ENCODE results near the gene PTPRK. TPM values are rescaled to one million over a fixed set of nuclear protein-coding genes. Genes with fewer than 3 reads are reported as not detected.
"Not testable (repeated sequence)": the region's sequence is repeated elsewhere in the genome, so short reads cannot be mapped to it uniquely, and the experiment has no call there.

The PTPRK gene
- total RNA-seq, 2 donors from 2014 or later, result 7.6 to 12.3 TPM

- Mint-ChIP-seq H3K9me3 (peaks cover 9% of the 10 kb centered on the region), H3K4me3 (peak overlapping the region; percentile 80), H3K4me1 (peaks cover 43% of the 10 kb centered on the region), H3K27me3 (no peaks in the 10 kb centered on the region), H3K36me3 (ENCODE audit: low read depth) (peaks cover 7% of the 10 kb centered on the region), H3K27ac (peak overlapping the region; percentile 83)
- peak; percentile 88 for ATAC-seq (replicated peaks)
Observed at GRCh38 chr6:127933852-127934840, 586.3 kb downstream of the PTPRK start.

- H3K9me3 Mint-ChIP-seq, result peaks cover 15% of the 10 kb centered on the region
- no peaks in the 10 kb centered on the region for H3K27me3 Mint-ChIP-seq
- peak overlapping the region; percentile 83 for H3K27ac Mint-ChIP-seq
- peak overlapping the region; percentile 80 for H3K4me3 Mint-ChIP-seq
- no peaks in the 10 kb centered on the region for H3K36me3 Mint-ChIP-seq (ENCODE audit: low read depth)
- ATAC-seq (replicated peaks), result no peak
- H3K4me1 Mint-ChIP-seq, result peaks cover 37% of the 10 kb centered on the region
Observed at GRCh38 chr6:127933137-127933536, 587.3 kb downstream of the PTPRK start.

GRCh38 chr6:127932708-127933107 is 587.7 kb downstream of the PTPRK start:
- Mint-ChIP-seq H3K36me3 (ENCODE audit: low read depth) (no peaks in the 10 kb centered on the region), H3K27me3 (no peaks in the 10 kb centered on the region), H3K4me3 (peak overlapping the region; percentile 80), H3K9me3 (peaks cover 15% of the 10 kb centered on the region), H3K4me1 (peaks cover 34% of the 10 kb centered on the region), H3K27ac (peak overlapping the region; percentile 83)
- no peak for ATAC-seq (replicated peaks)

DNA sequence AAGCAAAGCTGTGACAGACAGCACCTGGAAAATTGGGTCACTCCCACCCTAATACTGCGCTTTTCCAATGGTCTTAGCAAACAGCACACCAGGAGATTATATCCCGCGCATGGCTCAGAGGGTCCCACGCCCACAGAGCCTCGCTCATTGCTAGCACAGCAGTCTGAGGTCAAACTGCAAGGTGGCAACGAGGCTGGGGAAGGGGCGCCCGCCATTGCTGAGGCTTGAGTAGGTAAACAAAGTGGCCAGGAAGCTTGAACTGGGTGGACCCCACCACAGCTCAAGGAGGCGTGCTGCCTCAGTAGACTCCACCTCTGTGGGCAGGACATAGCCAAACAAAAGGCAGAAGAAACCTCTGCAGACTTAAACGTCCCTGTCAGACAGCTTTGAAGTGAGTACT is 594.0 kb downstream of the PTPRK start:
- ATAC-seq (replicated peaks); H3K27me3 Mint-ChIP-seq; H3K36me3 Mint-ChIP-seq (ENCODE audit: low read depth); H3K4me3 Mint-ChIP-seq; H3K27ac Mint-ChIP-seq: not testable (repeated sequence)
- Mint-ChIP-seq H3K9me3 (peaks cover 12% of the 10 kb centered on the region), H3K4me1 (peaks cover 38% of the 10 kb centered on the region)

DNA sequence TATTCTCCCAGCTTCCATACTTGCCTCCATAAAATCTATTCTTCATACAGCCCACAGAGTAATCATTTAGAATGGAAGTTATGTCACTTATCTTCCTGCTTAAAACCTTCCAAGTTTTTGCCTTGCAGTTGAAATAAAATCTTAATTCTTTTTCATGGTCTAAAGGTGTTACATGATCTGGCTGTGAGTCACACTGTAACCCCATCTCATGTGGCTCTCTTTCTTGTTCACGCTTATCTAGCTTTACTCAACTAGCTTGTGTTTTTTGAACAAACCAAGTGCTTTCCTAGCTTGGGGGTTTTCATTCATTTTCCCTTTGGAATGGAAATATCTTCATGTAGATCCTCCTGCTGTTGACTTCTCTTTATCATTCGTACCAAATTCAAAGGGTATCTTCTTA is 596.0 kb downstream of the PTPRK start:
- ATAC-seq (replicated peaks), result peak; percentile 88
- peak overlapping the region; percentile 22 for H3K4me3 Mint-ChIP-seq
- no peak overlapping the region for H3K27ac Mint-ChIP-seq
- H3K9me3 Mint-ChIP-seq, result peaks cover 12% of the 10 kb centered on the region
- H3K36me3 Mint-ChIP-seq (ENCODE audit: low read depth), result no peaks in the 10 kb centered on the region
- no peaks in the 10 kb centered on the region for H3K27me3 Mint-ChIP-seq
- peaks cover 45% of the 10 kb centered on the region for H3K4me1 Mint-ChIP-seq

DNA sequence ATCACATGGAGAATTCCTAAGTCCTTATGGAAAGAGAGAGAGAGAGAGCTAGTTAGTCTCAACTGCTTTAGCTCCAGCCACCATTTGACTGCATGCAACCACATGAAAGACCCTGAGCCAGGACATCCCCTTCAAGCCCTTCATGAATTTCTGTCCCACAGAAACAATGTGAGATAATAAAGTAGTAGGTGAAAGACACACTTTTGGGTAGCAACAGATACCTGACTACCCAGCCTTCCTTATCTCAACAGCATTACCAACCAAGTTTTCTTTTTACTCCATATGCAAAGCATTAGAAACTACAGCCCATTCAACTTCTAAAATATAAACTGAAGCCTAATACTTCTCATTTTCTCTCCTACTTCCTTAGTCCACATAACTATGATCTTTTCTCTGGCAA is 596.4 kb downstream of the PTPRK start:
- Mint-ChIP-seq H3K4me3 (peak overlapping the region; percentile 22), H3K9me3 (peaks cover 11% of the 10 kb centered on the region), H3K4me1 (peaks cover 49% of the 10 kb centered on the region), H3K27ac (no peak overlapping the region), H3K36me3 (ENCODE audit: low read depth) (no peaks in the 10 kb centered on the region), H3K27me3 (no peaks in the 10 kb centered on the region)
- ATAC-seq (replicated peaks), result peak; percentile 49

DNA sequence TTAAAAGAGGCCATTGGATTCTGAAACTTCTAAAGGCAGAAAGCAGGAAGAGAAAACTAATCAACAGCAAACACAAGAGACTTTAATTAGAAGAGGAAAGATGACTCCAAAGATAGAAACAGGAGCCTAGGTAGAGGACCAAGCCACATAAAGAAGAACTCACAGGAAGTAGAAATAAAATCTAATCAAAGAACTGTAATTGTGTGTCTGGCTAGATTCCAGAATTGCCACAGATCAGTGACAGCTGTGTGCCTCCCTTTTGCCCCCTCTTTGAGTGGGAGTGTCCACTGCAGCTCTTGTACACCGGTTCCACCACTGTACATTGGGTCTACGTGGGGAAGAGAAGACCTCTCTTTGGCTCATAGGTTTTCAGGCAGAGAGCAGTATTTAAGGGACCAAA is 597.3 kb downstream of the PTPRK start:
- Mint-ChIP-seq H3K27me3 (no peaks in the 10 kb centered on the region), H3K4me1 (peaks cover 48% of the 10 kb centered on the region), H3K27ac (peak overlapping the region; percentile 6), H3K9me3 (peaks cover 5% of the 10 kb centered on the region), H3K36me3 (ENCODE audit: low read depth) (no peaks in the 10 kb centered on the region), H3K4me3 (peak overlapping the region; percentile 60)
- ATAC-seq (replicated peaks), result no peak

DNA sequence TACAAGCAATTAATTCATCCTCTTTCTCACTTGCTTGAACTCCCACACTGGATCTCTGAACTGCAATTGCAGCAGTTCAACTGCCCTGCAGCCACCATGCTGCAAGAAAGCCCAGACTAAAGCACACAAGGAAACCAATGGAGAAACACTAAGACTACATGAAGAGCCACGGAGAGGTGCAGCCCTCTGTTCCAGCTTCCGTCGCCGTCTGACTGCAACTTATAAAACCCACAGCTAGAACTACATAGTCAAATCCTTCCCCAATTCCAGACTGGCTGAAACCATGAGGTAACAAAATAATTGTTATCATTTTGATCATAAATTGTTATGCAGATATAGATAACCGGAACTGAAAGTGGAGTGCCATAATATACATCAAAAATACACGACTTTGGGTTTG is 598.4 kb downstream of the PTPRK start:
- Mint-ChIP-seq H3K4me3 (peak overlapping the region; percentile 60), H3K27ac (peak overlapping the region; percentile 6), H3K36me3 (ENCODE audit: low read depth) (no peaks in the 10 kb centered on the region), H3K27me3 (no peaks in the 10 kb centered on the region), H3K4me1 (peaks cover 51% of the 10 kb centered on the region), H3K9me3 (peaks cover 5% of the 10 kb centered on the region)
- ATAC-seq (replicated peaks), result no peak

DNA sequence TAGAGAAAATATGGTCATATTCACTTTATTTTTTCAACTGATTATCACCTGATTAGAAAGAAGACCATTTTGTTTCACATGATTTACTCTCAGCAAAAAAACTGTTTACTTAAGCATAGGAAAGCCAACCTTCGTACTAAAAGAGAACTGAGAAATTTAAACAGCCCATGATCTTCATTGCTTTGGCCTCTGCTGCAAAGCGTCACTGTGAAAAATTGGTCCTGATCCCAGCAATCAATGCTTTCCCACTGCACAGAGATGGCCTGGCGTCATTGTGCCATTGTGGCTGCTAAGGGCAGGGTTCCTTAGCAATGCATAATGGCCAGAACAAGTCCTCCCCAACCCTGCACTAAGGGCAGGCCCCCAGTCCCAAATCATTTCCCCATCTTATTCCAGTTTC is 599.6 kb downstream of the PTPRK start:
- no peak overlapping the region for H3K27ac Mint-ChIP-seq
- no peaks in the 10 kb centered on the region for H3K36me3 Mint-ChIP-seq (ENCODE audit: low read depth)
- H3K4me1 Mint-ChIP-seq, result peaks cover 54% of the 10 kb centered on the region
- no peaks in the 10 kb centered on the region for H3K27me3 Mint-ChIP-seq
- peaks cover 5% of the 10 kb centered on the region for H3K9me3 Mint-ChIP-seq
- H3K4me3 Mint-ChIP-seq, result peak overlapping the region; percentile 77
- ATAC-seq (replicated peaks), result no peak

Measured in activated T-helper 17 cell treated with anti-CD3 and anti-CD28 coated beads, Interleukin-2, amount 50 U/mL, for 72 hours (primary cell).